SH-SY5Y (cell line): ENCODE results near the gene HLCS.

Source experiments
- GATA2 ChIP-seq: IDR thresholded peaks from 2 replicates; pipeline ENCODE4 v1.6.1; 2011; ENCODE audit warnings: mild to moderate bottlenecking, low read depth, low read length
- GATA3 ChIP-seq: IDR thresholded peaks from 2 replicates; pipeline ENCODE4 v1.6.1; 2011; ENCODE audit warnings: low read depth, mild to moderate bottlenecking, low read length, moderate library complexity

DNA sequence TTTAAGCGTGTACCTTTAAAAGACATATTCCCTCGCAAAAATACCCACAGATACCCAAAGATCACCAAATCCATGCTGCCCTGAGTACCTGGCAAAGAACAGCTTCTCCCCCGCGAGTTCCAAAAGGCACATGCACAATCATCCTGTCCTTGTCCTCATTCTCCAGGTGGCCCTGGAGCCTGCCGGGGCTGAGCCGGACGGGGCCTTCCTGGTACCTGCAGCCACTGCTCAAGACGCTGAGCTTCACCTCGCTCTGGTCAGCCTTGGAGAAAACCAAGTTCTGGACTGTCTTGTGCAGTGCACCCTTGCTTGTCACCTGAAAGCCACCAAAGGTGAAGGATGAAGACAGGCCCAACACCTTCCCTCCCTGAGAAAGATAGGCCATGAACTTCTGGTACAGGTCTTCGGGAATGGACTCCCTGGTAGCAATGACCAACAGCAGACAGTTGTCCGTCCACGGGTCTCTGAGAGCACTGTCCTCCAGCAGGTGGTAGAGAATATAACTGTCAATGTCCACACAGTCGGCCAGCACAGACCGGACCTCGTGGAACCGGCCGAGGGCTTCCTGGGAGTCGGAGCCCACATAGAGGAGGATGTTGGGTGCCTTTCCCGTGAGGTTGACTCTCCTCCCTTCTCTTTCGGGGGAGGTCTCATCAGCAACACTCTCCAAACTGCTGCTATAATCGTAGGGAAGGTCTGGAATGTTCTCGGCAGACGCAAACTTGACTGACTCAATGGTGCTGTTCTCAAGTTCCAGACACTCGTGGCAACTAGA is 29.9 kb downstream of the HLCS start:
- TF ChIP-seq GATA2 (no peak), GATA3 (no peak)
